HG02798 (cell line): ENCODE results near the gene NUP205.
A peak's percentile ranks its signal among the peaks of the same experiment; 100 is the strongest.
"Not testable (repeated sequence)": the region's sequence is repeated elsewhere in the genome, so short reads cannot be mapped to it uniquely, and the experiment has no call there.

Source experiments
- ATAC-seq: cut with Tn5 transposase; IDR thresholded peaks from one replicate; pipeline ENCODE4 v1.9.1; 2021; ENCODE audit warnings: mild to moderate bottlenecking; ENCODE audit not compliant: unreplicated experiment, poor library complexity

Gene NUP205

GRCh38 chr7:135662373-135663114 lies 104.8 kb downstream of the NUP205 start, which contains the start of gene STMP1:
TSS of gene STMP1 (plus strand) at chr7:135662514.
- ATAC-seq: peak; percentile 93

- ATAC-seq: no peak
Measured at GRCh38 chr7:135664046-135664589, 106.4 kb downstream of the NUP205 start.

- no peak for ATAC-seq
Measured at GRCh38 chr7:135665042-135665441, 107.3 kb downstream of the NUP205 start.

GRCh38 chr7:135666156-135666555 lies 108.4 kb downstream of the NUP205 start:
- no peak for ATAC-seq

DNA sequence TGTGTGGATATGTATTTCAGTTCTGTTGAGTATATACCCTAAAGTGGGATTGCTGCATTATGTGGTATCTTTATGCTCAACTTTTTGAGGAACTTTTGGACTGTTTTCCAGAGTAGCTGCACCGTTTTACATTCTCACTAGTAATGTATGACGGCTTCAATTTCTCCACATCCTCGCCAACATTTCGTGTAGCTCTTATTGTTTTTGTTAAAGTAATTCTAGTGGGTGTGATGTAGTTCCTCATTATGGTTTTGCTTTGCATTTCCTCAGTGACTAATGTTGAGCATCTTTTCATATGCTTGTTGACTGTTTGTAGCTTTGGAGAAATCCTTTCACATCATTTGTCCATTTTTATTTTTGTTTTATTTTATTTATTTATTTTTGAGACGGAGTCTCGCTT lies 109.1 kb downstream of the NUP205 start:
- no peak for ATAC-seq

GRCh38 chr7:135667626-135668025 lies 109.9 kb downstream of the NUP205 start:
- ATAC-seq: not testable (repeated sequence)

- not testable (repeated sequence) for ATAC-seq
Measured at GRCh38 chr7:135668852-135669395, 111.2 kb downstream of the NUP205 start.

DNA sequence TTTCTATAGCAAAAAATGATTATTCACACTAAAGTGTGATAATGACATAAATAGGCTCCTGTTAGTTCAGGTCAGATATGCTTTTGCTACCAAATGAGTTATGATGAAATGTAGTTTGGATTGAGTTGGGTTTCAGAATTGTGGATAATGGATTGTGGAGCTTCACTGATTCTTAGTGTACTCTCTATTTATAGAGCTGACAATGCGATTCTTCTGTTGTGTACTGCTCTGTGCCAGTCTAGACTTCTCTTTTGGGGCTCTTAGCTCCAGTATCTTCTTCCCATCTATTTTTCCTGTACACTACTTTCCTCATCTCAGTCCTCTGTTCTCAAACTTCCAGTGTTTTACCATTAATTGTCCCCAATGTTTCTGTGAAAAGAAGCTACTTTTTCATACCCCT lies 112.1 kb downstream of the NUP205 start:
- ATAC-seq: no peak

DNA sequence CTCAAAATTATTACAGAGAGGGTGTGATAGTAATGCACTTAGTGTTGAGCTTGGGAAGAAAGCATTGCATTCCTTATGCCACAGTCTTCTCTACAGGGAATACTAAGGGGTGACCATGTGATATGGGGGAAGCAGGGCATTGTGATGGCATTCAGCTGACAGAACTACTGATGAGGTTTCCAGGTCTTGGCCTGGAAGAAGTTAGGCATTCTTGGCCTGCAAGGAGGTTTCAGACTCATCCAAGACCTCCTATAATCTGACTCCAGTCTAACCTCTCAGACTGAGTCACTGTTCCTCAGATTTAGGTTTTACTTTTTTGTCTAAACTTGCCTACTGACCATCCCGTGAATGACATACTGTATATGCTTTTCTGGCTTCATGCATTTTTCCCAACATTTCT lies 112.5 kb downstream of the NUP205 start:
- ATAC-seq: no peak

DNA sequence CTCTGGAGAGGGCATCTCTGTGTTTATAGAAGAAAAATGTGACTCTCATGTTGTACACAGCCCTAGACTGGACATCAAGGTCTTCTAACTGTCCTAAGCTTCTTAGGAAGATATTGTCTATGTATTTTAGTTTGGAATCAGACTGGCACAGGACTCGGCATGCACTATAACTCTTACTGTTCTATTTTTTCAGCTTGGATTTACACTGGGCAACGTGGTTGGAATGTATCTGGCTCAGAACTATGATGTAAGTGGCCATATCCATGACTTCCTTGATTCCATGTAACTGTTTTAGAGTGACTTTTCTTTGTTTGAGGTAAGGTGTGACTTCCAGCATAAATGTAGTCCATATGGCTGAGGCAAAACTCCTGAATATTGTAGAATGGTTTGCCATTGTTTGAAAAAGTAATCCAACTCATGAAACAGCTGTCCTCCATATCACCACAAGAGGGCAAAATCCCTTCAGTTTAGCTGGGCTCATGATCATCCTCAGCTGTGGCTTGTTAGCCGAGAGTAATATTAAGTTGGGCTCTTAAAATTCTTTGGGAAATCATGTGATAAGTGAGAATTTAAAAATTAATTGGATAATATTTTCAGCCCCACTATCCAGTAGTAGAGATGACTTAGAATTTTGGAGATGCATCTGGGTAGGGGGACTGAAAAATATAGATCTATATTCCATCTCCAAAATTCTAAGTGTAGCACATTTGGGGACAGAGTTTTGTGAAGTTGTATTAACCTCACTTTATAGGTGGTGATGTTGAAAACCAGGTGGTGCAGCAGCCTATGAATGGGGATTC lies 115.0 kb downstream of the NUP205 start:
- peak; percentile 78 for ATAC-seq

- no peak for ATAC-seq
Measured at GRCh38 chr7:135673360-135673706, 115.6 kb downstream of the NUP205 start.

DNA sequence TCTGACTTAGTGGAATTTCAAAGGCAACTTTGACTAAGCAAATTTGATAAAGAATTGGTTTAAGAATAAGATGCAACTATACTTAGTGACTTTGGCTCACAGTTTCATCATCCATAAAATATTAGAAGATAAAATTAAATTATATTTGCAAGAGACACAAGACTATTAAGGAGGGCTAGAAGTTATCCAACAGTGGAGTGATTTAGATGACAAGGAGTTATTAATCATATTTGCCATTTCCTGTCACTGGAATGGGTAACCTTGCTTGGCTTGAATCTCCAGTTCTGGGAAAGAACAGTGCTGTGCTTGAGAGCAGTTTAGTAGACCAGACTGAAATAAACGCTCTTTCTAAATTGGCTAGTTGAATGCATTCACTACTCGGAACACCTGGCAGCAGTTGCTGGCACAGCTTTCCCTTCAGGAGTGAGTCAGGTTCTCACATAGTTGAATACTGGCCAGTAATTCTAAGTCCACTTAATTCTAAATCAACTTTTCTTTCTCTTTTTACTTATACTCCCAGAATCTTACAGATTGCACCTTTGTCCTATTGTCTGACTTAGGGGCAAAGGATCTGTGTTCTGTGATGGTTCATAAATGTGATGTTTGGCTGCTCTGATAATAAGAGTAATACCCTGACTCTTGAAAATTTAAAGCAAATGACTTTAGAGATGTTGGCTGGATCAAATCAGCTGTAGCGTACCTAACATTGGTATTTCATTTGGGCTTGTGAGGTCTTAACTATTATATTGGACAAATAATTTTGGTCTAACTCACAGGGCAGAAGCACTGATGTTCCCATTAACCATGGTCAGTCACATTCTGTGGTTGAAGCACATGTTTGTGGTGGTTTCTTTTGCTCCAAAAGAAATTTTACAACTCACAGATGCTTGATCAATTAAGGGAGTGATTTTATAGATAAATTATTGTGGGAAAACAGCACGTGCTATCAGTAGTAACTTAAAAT lies 121.2 kb downstream of the NUP205 start:
- no peak for ATAC-seq

GRCh38 chr7:135681762-135682161 lies 124.0 kb downstream of the NUP205 start:
- no peak for ATAC-seq

GRCh38 chr7:135682191-135682590 lies 124.5 kb downstream of the NUP205 start:
- no peak for ATAC-seq

- ATAC-seq: no peak
Measured at GRCh38 chr7:135683609-135684008, 125.9 kb downstream of the NUP205 start.

DNA sequence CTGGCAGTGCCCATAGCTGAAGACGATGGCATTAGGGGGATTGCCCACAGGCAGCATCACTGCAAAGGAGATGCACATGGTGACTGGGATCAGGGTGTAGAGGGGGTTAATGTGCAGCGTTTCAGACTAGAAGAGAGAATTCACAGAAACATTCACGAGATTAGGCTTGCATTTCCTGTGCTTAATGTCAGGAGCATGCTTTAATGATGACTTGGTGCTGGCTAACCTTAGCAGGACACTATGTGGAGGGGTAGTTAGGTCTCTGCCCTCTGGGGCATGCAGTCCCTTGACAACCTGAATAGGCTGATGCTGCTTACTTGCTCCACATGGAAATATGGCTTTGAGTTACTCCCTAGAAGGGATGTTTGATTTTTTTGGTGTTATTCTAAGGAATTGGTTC lies 126.4 kb downstream of the NUP205 start:
- no peak for ATAC-seq

DNA sequence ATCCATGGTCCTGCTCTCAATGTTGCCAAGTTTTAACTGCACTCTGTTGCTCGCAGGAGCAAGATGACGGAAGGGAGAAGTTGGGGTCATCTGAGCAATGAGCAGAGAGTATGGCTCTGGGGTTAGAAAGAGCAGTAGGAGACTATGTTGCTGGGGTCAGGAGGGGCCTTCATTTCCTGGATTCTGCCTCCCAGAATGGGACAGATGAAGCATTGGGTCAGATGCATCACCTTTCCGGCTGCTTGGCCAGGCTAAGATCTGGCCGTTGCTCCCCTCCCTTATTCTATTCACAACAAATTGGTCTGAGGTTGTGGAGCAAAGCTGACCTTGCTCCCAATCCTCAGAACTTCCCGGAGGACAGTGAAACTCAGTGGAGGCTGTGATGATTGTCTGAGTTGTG lies 127.0 kb downstream of the NUP205 start:
- ATAC-seq: no peak

DNA sequence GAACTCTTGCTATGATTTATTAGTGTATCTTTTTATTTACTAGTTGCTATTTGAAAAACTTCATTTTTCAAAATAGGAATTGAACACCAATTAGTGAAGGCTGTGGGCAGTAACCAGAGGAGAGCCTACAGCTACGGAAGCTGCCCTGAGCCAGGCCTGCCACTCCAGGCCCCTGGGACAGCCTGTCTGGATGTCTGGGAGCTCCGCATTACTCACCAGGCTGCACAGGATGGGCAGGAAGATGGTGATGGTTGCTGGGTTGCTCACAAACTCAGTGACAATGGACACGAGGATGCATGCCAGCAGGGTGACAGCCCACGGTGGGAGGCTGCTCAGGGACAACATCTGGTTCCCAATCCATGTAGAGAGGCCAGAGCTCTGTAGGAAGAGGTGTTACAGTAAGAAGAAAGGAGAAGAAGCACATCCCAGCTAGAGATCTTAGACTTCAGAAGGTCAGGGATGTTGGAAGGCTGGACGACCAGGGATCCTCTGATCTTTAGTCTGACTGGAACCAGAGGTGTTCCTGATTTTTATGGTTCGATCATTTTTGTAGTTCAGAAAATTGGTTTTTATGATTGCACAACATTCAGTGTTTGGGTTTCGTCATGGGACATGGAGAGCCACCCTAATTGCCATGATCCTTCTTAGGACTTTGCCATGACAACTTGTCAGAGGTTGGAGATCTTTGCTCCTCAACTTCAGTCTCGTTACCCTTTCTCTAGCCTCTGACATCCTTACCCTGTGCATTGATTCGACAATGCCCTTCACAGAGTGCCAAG lies 127.8 kb downstream of the NUP205 start:
- ATAC-seq: no peak

DNA sequence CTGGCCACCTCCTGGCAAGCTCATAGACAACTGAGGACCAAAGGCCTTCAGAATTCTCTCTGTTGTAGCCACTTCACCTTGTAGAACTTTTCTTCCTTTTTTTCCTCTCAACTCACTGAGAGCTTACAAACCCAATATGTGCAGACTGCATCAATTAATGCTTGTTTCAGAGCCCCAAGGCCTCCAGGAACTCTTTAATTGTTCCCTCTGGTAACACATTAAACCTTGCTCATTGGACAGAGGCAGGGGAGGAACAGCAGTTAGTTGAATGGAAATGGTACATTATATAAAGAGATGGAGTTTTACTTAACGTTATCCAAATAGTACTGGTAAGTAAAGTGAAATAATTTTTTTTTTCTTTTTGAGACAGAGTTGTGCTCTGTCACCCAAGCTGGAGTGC lies 129.7 kb downstream of the NUP205 start:
- no peak for ATAC-seq
